HG02970 (cell line): ENCODE results near the gene ODF4.
"Not testable (repeated sequence)": the region's sequence is repeated elsewhere in the genome, so short reads cannot be mapped to it uniquely, and the experiment has no call there.

Experiments used
- ATAC-seq: cut with Tn5 transposase; IDR thresholded peaks from one replicate; pipeline ENCODE4 v1.9.1; 2021; ENCODE audit warnings: mild to moderate bottlenecking, moderate library complexity, moderate number of reproducible peaks; ENCODE audit not compliant: unreplicated experiment, low FRiP score

ODF4 gene

GRCh38 chr17:8324923-8325322 is 14.7 kb upstream of the ODF4 start:
- ATAC-seq = no peak

- ATAC-seq = no peak
Measured at GRCh38 chr17:8326511-8327302, 12.9 kb upstream of the ODF4 start.

- ATAC-seq = no peak
Measured at GRCh38 chr17:8327303-8327649, 12.4 kb upstream of the ODF4 start.

- no peak for ATAC-seq
Measured at GRCh38 chr17:8332128-8332527, 7.5 kb upstream of the ODF4 start.

- no peak for ATAC-seq
Measured at GRCh38 chr17:8332688-8333087, 7.0 kb upstream of the ODF4 start.

GRCh38 chr17:8333281-8333680 is 6.4 kb upstream of the ODF4 start:
- ATAC-seq = no peak

GRCh38 chr17:8337802-8338752 is 1.6 kb upstream of the ODF4 start:
- no peak for ATAC-seq

GRCh38 chr17:8338753-8339140 is 893 bp upstream of the ODF4 start:
- ATAC-seq = no peak

GRCh38 chr17:8341456-8341855 is 1.8 kb downstream of the ODF4 start:
- ATAC-seq = no peak

- ATAC-seq = no peak
Measured at GRCh38 chr17:8345052-8345690, 5.5 kb downstream of the ODF4 start.

- no peak for ATAC-seq
Measured at GRCh38 chr17:8345951-8346665, 6.5 kb downstream of the ODF4 start.

GRCh38 chr17:8347001-8347400 is 7.4 kb downstream of the ODF4 start:
- ATAC-seq = not testable (repeated sequence)

- no peak for ATAC-seq
Measured at GRCh38 chr17:8350339-8350738, 10.7 kb downstream of the ODF4 start.

- ATAC-seq = no peak
Measured at GRCh38 chr17:8353736-8354135, 14.1 kb downstream of the ODF4 start.

- no peak for ATAC-seq
Measured at GRCh38 chr17:8354236-8354635, 14.6 kb downstream of the ODF4 start.

GRCh38 chr17:8357910-8358309 is 18.3 kb downstream of the ODF4 start:
- ATAC-seq = no peak

- ATAC-seq = no peak
Measured at GRCh38 chr17:8359769-8360168, 20.1 kb downstream of the ODF4 start.

GRCh38 chr17:8360260-8360659 is 20.6 kb downstream of the ODF4 start:
- ATAC-seq = no peak

GRCh38 chr17:8360751-8361150 is 21.1 kb downstream of the ODF4 start:
- no peak for ATAC-seq

GRCh38 chr17:8362651-8363332 is 23.2 kb downstream of the ODF4 start:
- no peak for ATAC-seq
